Upper lobe of left lung (tissue), 6 donors: ENCODE data around the gene ARHGEF4. TPM values are rescaled to one million over a fixed set of nuclear protein-coding genes. Genes with fewer than 3 reads are reported as not detected.

Experiments used
- ATAC-seq, 2 donors: fragments of 200-7000 bp; cut with Tn5 transposase; one replicate each; pipeline ENCODE4 v1.9.1; 2022; ENCODE audit warnings: mild to moderate bottlenecking in 2 of 2, moderate library complexity in 2 of 2; ENCODE audit not compliant: low FRiP score in 2 of 2
- DNase-seq, 2 donors: peaks; one replicate each; pipeline ENCODE4 v3.0.0-alpha.2; 2019 to 2020
- H3K27ac ChIP-seq, 4 donors: fragments of 200-600 bp; sonication (generic); one replicate each; pipeline ENCODE4 v1.5.1; 2016 to 2019
- H3K27me3 ChIP-seq, 4 donors: fragments of 200-600 bp; sonication (generic); one replicate each; pipeline ENCODE4 v1.5.1; 2017 to 2019
- H3K36me3 ChIP-seq, 4 donors: fragments of 200-600 bp; sonication (generic); one replicate each; pipeline ENCODE4 v1.5.1; 2016 to 2019
- H3K4me1 ChIP-seq, 4 donors: fragments of 200-600 bp; sonication (generic); one replicate each; pipeline ENCODE4 v1.5.1; 2018 to 2019
- H3K4me3 ChIP-seq, 4 donors: fragments of 200-600 bp; sonication (generic); one replicate each; pipeline ENCODE4 v1.5.1; 2017 to 2019; ENCODE audit warnings: mild to moderate bottlenecking in 2 of 4, moderate library complexity in 1 of 4
- H3K9me3 ChIP-seq, 4 donors: fragments of 200-600 bp; sonication (generic); one replicate each; pipeline ENCODE4 v1.5.1; 2018 to 2019
- EP300 ChIP-seq, 4 donors: sonication (generic); formaldehyde crosslinking; IDR thresholded peaks; one replicate each; pipeline ENCODE4 v1.5.1; 2017; ENCODE audit warnings: antibody characterized with exemption in 4 of 4, control low read depth in 2 of 4
- POLR2A ChIP-seq, 4 donors: fragments of 450-650 bp; IDR thresholded peaks; one replicate each; pipeline ENCODE4 v1.5.1; 2016 to 2017; ENCODE audit warnings: antibody characterized with exemption in 4 of 4, mild to moderate bottlenecking in 2 of 4
- POLR2AphosphoS5 ChIP-seq, 2 donors: sonication (generic); formaldehyde crosslinking; IDR thresholded peaks; one replicate each; pipeline ENCODE4 v1.5.1; 2017; ENCODE audit warnings: antibody characterized with exemption in 2 of 2
- WGBS, 2 donors: methylation state at CpG; one replicate each; pipeline ENCODE4 v1.1.5; 2017 to 2018; 5-methylcytosine and 5-hydroxymethylcytosine counted together
- total RNA-seq, 6 donors: library from RNA; depleted of rRNA in 4 of 6; stranded (reverse); fragments of >200 nt in 4 of 6; gene quantifications; one replicate each; pipeline versions ENCODE4 v1.1.0 to v1.2.1, GENCODE V29; 2016 to 2021
- TF ChIP-seq, protein P1 (sequence below), 6 experiments: fragments of 450-650 bp in 4 of 6; fragments of 200-600 bp in 2 of 6; sonication (generic) in 2 of 6; IDR thresholded peaks; one replicate each; pipeline ENCODE4 v1.5.1; 2016 to 2019; ENCODE audit warnings: antibody characterized with exemption in 6 of 6
- donor health status: DM: no; HTN: no; CAD: no; lungs with moderate emphysema.
- donor health status: DM: no; HTN: yes; CAD: no; lungs with severe emphysema.

ARHGEF4 gene
- total RNA-seq, 6 donors from 2014 or later = 10.1 to 101 (median 22.5) TPM

DNA sequence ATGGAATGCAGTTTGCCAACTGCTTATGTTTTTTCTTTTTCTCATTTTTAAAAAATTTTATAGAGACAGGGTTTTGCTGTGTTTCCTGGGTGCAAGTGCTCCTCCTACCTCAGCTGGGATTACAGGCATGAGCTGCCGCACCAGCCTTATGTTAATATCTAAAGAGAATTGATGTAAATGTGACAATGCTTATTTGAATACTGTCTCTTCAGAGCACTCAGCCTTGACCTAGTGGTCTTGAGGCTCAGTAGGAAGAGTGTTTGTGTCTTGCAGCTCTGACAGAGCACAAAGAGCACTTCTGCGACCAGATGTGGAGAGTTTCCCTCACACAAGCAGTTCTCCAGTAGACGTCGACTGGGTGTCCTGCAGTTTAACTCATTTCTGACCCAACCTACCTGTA lies 55.3 kb downstream of the ARHGEF4 start:
- no peaks in the 10 kb centered on the region for H3K36me3 ChIP-seq
- no peaks in the 10 kb centered on the region for H3K4me1 ChIP-seq
- H3K27me3 ChIP-seq = no peaks in the 10 kb centered on the region
- H3K9me3 ChIP-seq = no peaks in the 10 kb centered on the region
- no peak overlapping the region for H3K27ac ChIP-seq
- no peak overlapping the region for H3K4me3 ChIP-seq
- ATAC-seq = no peak
- TF ChIP-seq EP300 (IDR thresholded peaks at IDR 0.05) (no peak), POLR2A (IDR thresholded peaks at IDR 0.05) (no peak), POLR2AphosphoS5 (IDR thresholded peaks at IDR 0.05) (no peak)
- TF ChIP-seq, protein P1, sequence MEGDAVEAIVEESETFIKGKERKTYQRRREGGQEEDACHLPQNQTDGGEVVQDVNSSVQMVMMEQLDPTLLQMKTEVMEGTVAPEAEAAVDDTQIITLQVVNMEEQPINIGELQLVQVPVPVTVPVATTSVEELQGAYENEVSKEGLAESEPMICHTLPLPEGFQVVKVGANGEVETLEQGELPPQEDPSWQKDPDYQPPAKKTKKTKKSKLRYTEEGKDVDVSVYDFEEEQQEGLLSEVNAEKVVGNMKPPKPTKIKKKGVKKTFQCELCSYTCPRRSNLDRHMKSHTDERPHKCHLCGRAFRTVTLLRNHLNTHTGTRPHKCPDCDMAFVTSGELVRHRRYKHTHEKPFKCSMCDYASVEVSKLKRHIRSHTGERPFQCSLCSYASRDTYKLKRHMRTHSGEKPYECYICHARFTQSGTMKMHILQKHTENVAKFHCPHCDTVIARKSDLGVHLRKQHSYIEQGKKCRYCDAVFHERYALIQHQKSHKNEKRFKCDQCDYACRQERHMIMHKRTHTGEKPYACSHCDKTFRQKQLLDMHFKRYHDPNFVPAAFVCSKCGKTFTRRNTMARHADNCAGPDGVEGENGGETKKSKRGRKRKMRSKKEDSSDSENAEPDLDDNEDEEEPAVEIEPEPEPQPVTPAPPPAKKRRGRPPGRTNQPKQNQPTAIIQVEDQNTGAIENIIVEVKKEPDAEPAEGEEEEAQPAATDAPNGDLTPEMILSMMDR (IDR thresholded peaks at IDR 0.05) = no peak
- 61 to 73% methylated on average over 3 to 4 of the region's 4 CpGs for WGBS, 2 donors
- DNase-seq = no peak

DNA sequence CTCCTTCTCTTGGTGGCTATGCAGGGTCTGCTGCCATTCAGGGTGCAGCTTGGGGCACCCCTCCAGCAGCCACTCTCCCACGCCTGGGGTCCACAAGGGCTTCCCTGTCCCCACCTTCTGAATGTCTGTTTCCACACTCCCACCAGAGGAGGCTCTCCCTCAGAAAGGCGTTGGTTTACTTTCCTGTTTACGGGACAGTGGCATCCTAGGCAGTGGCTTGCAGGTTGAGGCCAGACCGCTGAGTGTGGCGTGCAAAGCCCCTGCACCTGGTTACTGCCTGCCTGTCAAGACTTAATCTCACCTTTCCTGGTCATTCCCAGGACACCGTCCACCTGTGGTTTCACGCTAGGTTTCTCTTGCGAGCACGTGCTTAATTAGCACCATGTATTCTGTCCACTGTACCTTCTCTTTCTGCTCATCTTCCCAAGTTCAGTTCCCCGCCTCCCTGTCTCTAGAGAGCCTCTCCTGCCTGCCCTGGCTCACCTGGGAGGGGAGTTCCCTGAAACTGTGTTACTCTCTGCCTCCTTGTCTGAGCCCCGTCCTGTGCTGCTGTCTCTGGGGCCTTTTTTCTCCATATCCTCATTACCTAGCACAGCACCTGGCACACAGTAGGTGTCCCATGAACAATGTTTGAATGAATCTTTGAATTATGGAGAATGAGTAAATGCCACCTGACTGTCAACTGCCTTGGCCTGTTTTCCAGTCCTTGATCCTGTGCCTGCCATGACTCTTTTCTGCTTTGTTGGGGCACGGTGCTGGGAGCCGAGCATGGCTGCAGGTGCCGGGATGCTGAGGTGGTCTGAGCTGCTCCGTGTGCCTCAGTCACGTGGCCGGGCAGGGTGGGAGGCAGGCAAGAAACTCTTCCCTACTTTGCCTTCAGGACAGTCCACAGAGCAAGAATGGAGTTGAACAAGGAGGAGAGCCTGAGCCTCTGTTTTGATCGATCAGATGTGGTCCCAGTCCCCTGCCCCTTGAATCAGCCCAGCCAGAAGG lies 56.4 kb downstream of the ARHGEF4 start:
- Histone ChIP-seq H3K27ac (no peak overlapping the region), H3K27me3 (no peaks in the 10 kb centered on the region), H3K36me3 (no peaks in the 10 kb centered on the region), H3K9me3 (no peaks in the 10 kb centered on the region), H3K4me3 (no peak overlapping the region), H3K4me1 (no peaks in the 10 kb centered on the region)
- TF ChIP-seq POLR2AphosphoS5 (IDR thresholded peaks at IDR 0.05) (no peak), EP300 (IDR thresholded peaks at IDR 0.05) (no peak), POLR2A (IDR thresholded peaks at IDR 0.05) (no peak)
- TF ChIP-seq, protein P1 (IDR thresholded peaks at IDR 0.05) = no peak
- no peak for ATAC-seq
- no peak for DNase-seq
- WGBS, 2 donors = 86 to 87% methylated on average over 18 of the region's 18 CpGs

DNA sequence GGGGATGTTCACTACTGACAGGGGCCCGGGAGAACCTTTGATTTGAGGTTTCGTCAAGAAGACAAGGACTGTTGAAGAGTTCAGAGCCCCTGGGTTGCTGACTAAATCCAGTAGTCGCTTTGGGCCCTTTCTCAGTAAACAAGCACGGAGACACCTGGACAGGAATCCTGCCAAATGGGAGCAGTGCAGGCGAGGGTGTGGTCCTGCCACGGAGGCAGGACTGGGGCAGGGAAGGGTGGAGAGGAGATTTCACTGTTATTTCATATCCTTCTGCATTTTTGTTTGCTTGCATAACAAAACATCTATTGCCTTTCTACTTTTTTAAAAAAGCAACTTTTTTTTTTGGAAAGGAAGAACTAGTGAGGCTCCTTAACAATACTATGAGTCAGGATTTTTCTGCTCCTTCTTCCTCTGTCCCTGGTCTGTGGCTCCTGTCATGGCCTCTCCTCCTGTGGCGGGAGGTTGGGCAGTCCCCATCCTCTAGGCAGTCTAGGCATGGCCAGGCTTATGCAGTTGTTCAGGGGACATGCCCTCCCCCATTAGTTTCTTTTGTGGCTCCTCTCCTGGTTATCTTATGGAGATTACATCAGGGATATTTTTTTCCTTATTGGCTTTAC lies 57.7 kb downstream of the ARHGEF4 start:
- DNase-seq (no peak), ATAC-seq (no peak)
- H3K4me1 ChIP-seq = no peaks in the 10 kb centered on the region
- no peaks in the 10 kb centered on the region for H3K9me3 ChIP-seq
- H3K27ac ChIP-seq = no peak overlapping the region
- no peak for TF ChIP-seq POLR2A (IDR thresholded peaks at IDR 0.05)
- TF ChIP-seq POLR2AphosphoS5 (IDR thresholded peaks at IDR 0.05) = no peak
- TF ChIP-seq EP300 (IDR thresholded peaks at IDR 0.05) = no peak
- TF ChIP-seq, protein P1 (IDR thresholded peaks at IDR 0.05) = no peak
- WGBS, 2 donors = 75% methylated on average over 7 of the region's 7 CpGs
- H3K4me3 ChIP-seq = no peak overlapping the region
- H3K36me3 ChIP-seq = no peaks in the 10 kb centered on the region
- H3K27me3 ChIP-seq = no peaks in the 10 kb centered on the region

DNA sequence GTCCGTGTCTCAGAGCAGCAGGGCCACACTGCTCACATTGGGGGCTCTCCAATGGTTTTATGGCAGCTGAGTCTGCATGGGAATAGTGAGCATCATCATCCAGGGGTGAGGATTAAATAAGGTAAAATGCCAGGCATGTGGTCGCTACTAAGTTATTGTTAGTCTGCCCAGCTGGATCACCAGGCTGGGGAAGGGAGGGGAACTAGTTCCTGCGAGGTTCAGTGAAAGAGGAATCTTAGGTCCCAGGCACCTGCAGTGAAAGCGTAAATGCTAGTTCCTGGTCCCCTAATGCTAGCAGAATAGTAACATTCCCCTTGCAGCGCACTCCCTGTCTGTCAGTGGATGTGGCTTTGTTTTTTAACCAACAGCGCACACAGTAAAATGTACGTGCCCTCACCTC lies 60.1 kb downstream of the ARHGEF4 start:
- no peak for ATAC-seq
- no peak overlapping the region for H3K27ac ChIP-seq

More for the DNA sequence above, 60.1 kb downstream of the ARHGEF4 start:
- Histone ChIP-seq H3K4me3 (no peak overlapping the region), H3K9me3 (no peaks in the 10 kb centered on the region), H3K4me1 (no peaks in the 10 kb centered on the region), H3K36me3 (no peaks in the 10 kb centered on the region), H3K27me3 (no peaks in the 10 kb centered on the region)
- TF ChIP-seq, protein P1 (IDR thresholded peaks at IDR 0.05) = no peak
- TF ChIP-seq POLR2AphosphoS5 (IDR thresholded peaks at IDR 0.05) = no peak
- TF ChIP-seq EP300 (IDR thresholded peaks at IDR 0.05) = no peak
- no peak for TF ChIP-seq POLR2A (IDR thresholded peaks at IDR 0.05)
- no peak for DNase-seq
- WGBS, 2 donors = 87 to 88% methylated on average over 7 of the region's 7 CpGs
